Daoy (cell line): ENCODE results near the gene CDC42BPA. TPM values are rescaled to one million over a fixed set of nuclear protein-coding genes. Genes with fewer than 3 reads are reported as not detected.
"Not testable (repeated sequence)": the region's sequence is repeated elsewhere in the genome, so short reads cannot be mapped to it uniquely, and the experiment has no call there.

Experiments
- DNase-seq: peaks from one replicate; pipeline ENCODE4 v3.0.0-alpha.2; 2015; ENCODE audit warnings: low read depth
- total RNA-seq: library from RNA; depleted of rRNA; stranded (reverse); fragments of >200 nt; shearing (Covaris generic); gene quantifications from 2 replicates; pipeline ENCODE4 v1.2.3, GENCODE V29; 2014

CDC42BPA gene
- total RNA-seq, 1 experiment from 2014 or later: 18.5 TPM

DNA sequence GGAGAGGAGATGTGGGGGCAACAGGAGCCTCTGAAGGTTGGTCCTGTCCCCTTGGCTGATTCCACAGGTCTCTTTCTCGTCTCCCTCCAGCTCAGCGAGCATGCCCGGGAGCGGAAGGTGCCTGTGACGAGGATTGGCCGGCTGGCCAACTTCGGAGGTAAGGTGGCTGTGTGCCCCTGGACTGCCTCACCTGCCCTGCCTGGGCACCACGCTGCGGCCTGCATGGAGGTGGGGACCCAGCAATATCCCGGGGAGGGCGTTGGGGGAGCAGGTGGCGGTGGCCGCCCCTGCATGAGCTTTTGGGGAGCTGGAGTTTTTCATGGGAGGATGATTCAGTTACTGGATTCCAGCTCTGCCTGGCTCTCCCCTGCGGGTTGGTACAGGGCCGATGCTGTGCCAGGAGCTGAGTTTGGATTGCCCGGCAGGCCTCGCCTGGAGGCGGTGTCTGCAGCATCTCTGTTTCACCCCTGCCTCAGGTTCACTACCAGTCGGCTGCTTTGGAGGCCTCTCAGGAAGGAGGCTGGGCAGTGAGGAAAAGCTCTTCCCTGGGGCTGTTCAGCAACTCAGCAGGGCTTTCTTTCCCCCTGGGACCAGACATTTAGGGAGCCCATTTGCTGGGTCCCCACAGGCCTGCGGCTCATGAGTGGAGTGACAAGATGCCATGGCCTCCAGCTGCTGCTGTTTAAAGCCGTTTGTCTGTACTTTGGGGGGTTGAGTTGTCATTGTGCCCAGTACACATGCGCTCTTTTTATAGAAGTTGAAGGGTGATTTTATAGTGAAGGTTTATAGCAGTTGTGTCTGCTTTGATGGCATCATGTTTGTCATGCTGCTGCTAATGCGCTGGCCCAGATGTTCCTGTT lies 352.5 kb downstream of the CDC42BPA start:
- no peak for DNase-seq

DNA sequence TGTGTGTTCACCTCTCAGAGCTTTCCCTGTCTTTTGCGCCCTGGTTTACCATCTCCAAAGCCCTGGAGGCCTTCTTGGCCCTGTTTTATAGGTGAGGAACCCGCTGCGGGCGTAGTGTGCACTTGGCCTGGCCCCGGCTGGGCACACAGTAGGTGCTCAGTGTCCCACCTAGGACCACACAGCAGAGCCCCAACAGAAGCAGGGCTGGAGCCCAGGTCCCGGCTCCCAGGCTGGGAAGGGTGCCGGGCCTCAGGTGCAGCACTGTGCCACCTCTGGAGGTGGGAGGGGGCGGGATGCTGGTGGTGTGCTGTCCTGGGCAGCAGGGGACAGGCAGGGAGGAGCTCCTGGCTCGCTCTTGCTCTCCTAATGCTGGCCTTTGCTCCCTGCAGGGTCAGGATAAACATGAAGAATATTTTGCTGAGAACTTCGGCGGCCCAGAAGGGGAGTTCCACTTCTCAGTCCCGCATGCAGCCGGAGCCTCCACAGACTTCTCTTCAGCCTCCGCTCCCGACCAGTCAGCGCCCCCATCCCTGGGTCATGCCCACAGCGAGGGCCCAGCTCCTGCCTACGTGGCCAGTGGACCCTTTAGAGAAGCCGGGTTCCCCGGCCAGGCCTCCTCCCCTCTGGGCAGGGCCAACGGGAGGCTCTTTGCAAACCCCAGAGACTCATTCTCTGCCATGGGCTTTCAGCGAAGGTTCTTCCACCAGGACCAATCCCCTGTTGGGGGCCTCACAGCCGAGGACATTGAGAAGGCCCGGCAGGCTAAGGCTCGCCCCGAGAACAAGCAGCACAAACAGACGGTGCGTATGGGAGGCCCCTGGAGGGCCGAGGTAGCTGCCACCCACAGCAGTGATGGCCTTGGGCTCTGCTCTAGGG lies 353.4 kb downstream of the CDC42BPA start:
- no peak for DNase-seq

DNA sequence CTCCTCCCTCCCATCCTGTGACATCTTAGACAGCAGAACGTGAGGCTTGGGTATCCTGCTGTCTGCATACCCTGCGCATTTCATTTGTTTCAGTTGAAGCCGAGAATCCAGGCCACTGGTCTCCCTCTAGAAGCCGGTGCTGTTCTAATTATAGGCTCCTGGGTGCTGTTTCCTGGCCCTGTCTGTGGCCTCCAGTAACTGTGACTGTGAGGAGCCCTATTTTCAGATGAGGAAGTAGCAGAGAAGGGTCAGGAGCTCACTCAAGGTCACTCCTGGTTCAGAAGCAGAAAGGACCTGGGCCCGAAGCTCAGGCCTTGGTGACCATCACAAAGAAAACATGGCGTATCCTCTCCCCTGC lies 354.2 kb downstream of the CDC42BPA start:
- DNase-seq: no peak

DNA sequence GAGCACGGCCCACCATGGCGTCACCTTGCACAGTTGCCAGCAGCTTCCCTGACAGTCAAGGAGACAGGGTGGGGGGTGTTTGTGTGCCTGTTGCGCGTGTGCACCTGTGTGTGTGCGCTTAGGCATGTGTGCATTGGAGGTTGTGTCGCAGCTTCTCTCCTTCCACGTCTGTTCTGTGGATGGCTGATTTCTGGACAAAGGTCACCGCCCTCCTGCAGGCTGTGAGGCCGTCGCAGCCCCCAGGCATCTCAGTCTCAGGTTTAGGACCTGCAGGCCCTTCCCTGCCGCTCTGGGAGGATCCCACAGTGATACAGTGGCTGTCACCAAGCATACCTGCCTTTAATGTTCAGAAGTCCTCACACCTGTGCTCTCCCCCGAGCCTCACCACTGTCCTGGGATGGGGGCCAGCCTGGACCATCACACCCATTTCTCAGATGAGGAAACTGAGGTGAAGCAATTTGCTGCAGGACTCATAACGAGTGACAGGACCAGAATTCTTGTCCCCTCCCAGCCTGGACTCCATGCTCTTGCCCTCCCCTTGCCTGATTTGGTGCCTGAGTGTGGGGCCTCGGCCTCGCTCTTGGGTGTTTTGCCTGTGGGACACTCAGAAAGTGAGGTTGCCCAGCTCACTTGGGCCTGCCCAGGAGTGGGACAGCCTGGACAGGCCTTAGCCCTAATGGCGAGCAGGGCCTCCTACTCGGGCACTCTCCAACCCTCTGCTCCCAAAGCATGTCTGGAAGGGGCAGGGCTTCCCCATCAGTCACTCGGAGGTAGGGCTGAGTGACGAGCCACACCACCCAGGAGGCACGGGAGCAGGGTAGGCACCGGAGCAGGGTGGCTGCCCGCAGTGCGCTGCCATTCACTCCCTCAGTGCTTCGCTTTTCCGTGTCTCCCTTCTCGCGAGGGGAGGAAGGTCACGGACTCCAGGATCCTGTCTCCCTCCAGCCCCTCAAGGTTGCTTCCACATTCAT lies 355.6 kb downstream of the CDC42BPA start:
- no peak for DNase-seq

DNA sequence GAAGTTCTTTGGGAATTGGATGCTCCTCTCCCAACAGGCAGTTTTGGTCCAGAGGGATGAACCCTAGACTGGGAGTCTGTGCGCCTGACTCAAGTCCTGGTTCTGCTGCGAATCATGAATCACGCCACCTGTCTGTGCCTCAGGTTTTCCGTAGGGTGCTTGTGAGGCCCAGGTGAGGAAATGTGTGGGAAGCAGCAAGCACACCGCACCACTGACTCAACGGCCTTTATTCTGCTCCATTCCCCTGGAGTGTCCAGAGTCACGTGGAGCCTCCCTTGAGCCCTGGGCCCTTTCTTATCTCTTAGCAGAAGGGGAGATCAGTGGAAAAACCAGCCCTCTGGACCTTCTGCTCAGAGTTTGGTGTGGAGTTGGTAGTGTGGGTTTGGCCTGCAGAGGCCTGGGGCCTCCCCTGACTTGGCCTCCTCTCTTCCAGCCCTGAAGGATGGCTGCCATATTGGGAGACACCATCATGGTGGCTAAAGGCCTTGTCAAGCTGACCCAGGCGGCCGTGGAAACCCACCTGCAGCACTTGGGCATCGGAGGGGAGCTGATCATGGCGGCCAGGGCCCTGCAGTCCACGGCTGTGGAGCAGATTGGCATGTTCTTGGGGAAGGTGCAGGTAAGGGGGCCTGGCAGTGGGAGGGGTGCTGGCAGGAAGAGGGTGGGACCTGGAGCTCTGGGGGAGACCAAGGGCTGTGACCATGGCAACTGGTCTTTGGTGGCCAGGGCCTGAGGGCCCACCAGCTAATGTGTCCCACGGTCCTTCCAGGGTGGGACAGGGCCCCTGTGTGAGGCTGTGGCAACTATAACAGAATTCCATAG lies 357.1 kb downstream of the CDC42BPA start:
- DNase-seq: no peak

DNA sequence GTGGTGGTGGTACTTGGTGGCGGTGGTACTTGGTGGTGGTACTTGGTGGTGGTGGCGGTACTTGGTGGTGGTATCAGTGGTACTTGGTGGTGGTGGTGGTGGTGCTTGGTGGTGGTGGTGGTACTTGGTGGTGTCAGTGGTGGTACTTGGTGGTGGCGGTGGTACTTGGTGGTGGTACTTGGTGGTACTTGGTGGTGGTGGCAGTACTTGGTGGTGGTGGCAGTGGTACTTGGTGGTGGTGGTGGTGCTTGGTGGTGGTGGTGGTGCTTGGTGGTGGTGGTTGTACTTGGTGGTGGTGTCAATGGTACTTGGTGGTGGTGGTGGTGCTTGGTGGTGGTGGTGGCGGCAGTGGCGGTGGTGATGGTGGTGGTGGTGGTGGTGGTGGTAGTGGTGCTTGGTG lies 358.0 kb downstream of the CDC42BPA start:
- no peak for DNase-seq

DNA sequence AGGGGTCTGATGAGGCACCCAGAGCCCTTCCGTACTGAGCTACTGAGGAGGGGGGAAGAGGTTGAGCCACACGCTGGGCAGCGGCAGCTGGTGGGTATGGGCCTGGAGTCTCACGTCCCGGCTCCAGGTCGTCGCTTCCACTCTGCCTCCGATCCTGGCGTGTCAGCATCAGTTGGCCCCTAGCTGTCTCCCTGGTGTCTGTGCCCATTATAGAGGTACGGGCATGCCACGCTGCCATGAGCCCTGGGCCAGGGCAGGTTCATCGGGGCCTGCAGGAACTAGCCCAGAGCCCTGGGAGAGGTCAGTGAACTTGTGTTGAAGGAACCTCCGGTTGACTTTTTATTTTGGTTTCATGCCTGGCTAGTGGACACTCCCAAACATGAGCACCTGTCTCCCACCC lies 360.0 kb downstream of the CDC42BPA start:
- no peak for DNase-seq

DNA sequence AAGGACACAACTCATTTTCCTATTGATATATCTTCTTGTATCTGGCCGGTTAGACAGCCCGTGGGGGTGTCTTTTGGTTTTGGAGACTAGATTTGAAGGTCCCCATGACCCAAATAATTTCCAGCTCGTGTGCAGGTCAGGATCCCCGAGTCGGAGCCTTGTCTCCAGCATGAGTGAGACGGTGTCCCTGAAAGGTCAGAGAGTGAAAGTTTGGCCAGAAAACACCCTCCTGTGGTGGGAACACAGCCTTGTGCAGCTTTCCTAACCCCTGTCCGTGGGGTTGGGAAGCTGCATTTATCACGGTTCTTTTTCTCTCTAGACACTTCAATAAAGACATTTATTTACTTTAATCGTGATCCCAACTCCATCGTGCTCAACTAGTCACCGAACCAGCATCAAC lies 360.6 kb downstream of the CDC42BPA start:
- DNase-seq: no peak

DNA sequence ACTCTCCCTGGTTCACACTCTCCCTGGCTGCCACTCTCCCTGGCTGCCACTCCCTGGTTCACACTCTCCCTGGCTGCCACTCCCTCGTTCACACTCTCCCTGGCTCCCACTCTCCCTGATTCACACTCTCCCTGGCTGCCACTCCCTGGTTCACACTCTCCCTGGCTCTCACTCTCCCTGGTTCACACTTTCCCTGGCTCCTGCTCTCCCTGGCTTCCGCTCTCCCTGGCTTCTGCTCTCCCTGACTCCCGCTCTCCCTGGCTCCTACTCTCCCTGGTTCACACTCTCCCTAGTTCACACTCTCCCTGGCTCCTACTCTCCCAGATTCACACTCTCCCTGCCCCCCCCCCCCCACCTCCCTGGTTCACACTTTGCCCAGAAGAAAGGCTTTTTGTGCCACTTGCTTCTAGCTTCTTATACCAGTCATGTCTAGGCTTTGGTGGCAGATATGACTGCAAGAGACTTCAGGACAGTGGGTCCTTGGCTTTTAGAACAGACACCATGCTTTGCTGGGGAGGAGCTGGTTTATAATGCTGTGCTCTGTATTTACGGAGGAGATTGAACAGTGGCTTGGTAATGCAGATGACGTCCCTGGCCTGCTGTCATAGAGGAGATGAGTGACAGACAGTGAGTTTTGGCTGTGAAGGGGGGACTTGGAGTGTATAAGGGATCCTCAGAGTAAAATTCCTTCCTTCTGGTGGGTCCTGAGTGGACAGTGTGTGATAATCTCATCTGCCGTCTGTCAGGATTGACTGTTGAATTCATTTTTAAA lies 361.2 kb downstream of the CDC42BPA start:
- no peak for DNase-seq

DNA sequence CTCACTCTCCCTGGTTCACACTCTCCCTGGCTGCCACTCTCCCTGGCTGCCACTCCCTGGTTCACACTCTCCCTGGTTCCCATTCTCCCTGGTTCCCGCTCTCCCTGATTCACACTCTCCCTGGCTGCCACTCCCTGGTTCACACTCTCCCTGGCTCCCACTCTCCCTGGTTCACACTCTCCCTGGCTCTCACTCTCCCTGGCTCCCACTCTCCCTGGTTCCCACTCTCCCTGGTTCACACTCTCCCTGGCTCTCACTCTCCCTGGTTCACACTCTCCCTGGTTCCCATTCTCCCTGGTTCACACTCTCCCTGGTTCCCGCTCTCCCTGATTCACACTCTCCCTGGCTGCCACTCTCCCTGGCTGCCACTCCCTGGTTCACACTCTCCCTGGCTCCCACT lies 362.4 kb downstream of the CDC42BPA start:
- not testable (repeated sequence) for DNase-seq

DNA sequence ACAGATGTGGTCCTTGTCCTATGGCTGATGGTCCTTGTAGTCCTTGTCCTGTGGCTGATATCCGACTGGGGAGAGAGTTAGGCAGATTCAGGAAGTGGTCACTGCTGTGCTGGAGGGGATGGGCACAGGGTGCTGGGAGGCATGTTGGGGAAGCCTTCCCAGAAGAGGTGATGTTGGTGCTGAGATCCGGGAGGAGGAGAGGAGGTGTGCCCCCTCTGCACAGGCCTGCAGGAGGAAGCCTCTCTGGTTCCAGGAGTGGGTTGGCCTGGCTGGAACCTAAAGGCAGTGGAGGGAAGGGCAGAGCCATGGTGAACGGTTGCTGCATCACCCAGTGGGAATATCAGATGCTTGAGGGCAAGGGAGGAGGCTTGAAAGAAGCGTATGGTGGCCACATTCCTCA lies 363.5 kb downstream of the CDC42BPA start:
- no peak for DNase-seq

DNA sequence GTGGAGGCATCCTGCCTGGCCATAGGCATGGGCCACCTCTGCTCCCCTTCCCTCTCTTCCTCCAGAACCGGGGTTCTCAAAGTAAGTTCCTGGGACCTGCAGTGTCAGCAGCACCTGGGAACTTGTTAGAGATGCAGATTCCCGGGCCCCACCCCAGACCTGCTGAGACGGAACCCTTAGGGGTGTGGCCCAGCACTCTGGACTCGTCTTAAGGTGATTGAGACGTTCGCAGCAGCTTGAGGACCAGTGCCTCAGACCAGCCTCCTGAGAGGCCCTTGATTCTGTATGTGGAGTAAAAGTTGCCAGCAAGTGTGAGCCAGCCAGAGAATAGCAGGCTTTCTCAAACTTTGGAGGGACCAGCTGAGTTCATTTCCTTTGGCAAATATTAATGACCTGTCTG lies 364.0 kb downstream of the CDC42BPA start:
- DNase-seq: no peak

DNA sequence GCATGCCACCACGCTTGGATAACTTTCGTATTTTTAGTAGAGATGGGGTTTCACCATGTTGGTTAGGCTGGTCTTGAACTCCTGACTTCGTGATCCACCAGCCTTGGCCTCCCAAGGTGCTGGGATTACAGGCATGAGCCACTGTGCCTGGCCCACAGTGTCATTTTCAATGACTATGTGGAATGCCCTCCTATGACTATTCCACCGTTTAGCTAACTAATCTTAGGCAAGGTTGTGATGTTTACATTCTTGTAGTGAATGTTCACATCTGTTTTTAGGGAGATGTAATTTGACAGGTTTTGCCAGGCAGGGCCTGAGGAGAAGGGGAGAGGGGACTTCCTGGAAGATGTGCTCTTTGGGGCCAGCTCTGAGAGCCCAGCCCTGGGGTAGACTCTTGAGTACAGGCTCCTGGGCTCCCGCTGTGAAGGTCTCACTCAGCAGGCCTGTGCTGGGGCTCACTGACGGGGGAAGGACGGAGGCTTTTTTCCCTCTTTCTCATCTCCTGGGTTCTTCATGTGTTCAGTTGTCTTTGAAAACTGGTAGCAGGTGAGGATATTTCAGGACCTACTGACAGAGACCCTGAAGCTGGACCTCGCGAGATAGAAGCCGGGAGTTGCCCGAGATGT lies 365.0 kb downstream of the CDC42BPA start:
- DNase-seq: no peak

DNA sequence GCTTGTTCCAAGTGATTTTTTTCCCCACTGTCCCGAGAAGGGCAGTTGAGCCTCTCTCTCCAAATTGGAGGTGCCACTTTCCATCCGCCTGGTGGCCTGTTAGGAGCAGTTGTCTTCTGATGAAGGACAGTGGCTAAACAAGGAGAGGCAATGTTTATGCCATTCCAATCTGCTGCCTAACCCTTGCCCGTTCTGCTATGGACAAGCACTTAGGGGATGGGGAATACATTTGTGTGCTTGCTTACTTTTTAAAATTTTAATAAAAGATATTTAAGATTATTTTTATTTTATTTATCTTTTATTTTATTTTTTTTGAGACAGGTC lies 366.2 kb downstream of the CDC42BPA start:
- no peak for DNase-seq

DNA sequence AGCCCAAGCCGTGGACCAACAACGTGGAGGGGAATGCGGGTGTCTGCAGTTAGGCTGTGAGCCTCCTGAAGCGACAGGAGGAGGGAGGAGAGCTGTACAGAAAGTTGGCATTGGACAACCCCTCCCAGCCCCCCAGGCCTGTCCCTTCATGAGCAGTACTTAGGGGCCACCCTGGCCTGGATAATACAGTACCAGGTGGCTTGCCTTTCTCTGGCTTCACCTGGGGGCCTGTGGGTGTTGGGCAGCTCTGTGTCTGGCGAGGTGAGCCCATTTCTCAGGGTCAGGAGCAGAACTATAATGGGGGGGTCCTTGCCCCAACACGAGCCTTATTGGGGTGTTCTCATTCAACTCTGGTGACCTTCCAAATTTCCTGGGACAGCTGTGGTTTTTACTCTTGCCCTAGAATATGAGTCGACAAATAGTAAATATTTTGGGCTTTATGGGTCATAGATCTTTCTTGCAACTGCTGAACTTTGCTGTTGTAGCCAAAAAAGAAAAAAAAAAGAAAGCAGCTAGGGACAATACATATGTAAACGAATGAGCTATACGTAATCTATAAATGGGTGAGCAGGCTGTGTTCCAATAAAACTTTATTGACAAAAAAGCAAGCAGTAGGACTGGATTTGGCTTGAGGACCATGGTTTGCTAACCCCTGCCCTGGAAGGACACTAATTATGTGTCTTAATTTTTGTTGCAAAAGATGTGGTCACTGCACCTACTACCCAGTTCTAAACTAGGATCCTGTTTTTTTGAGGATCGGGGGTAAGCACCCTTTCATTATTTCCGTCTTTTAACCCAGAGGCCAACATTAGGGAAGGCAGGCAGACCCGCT lies 366.8 kb downstream of the CDC42BPA start:
- DNase-seq: no peak

DNA sequence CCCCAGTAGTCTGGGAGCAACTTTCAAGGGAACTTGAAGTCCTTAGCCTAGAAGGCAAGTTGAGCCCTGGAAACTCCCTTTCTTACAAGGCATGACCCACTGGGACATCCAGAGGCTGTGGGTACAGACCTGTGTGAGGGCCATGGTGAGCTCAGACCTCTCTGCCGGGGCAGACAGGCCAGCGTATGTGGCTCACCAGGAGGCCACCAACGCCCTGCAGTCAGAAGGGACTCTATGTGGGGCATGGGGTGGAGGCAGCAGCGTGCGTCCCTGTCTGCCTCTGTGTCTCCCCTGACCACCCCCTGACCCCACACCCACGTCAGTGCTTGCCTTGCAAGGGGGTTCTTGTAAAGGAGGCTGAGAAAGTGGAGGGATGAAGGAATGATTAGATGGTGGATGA lies 367.4 kb downstream of the CDC42BPA start:
- no peak for DNase-seq

DNA sequence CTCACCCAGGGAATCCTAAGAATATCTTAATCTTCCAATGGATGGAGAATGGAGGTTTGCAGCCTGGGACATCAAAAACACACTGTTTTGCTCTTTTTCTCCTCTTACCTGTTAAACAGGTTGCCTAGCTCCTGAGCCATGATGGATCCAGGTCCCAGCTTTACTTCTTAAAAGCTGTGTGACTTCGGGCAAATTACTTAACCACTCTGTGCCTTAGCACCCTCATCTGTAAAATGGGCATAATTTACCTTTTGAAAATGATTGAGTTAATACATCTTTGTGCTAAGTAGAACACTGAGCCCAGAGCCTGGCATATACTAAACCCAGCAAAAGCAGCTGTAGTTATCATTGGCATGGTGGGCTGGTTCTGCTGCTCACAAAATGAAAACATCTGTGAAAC lies 368.0 kb downstream of the CDC42BPA start:
- DNase-seq: no peak

DNA sequence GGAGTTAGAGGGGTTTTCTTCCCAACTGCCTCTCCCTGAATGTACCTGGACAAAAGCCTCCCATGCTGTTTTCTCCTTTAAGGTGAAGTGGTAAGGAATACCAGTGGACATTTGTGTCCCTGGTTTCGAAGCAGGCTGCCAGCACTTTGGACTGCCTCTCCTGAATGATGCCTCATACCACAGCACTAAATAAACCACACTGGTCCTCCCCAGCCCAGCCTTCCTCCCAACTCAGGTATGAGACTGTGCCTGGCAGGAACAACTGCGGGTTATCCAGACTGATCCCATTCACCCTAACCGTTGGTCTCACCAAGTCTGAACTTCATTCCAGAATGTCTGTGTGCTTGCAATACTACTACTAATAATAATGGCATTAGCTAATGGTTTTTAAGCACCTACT lies 368.9 kb downstream of the CDC42BPA start:
- DNase-seq: no peak

DNA sequence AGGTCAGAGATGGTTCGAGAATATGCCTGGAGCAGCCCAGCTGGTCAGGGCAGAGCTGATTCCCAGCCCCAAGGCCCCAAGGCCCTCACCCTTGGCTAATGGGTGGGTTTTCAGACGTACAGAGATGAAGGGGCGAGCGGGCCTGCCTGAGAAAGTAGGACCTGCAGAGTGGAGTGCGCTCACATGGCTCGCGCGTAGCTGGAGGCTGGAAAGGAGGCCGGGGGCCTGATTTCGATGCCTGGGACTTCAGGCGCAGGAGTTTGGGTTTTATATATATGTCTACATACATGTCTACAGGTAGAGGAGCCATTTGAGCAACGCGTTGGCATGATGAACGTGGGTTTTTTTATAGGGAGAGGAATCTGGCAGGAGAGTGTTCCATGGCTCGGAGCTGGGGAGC lies 369.3 kb downstream of the CDC42BPA start:
- no peak for DNase-seq
